ENCODE data around the gene ZSCAN12.

DNA sequence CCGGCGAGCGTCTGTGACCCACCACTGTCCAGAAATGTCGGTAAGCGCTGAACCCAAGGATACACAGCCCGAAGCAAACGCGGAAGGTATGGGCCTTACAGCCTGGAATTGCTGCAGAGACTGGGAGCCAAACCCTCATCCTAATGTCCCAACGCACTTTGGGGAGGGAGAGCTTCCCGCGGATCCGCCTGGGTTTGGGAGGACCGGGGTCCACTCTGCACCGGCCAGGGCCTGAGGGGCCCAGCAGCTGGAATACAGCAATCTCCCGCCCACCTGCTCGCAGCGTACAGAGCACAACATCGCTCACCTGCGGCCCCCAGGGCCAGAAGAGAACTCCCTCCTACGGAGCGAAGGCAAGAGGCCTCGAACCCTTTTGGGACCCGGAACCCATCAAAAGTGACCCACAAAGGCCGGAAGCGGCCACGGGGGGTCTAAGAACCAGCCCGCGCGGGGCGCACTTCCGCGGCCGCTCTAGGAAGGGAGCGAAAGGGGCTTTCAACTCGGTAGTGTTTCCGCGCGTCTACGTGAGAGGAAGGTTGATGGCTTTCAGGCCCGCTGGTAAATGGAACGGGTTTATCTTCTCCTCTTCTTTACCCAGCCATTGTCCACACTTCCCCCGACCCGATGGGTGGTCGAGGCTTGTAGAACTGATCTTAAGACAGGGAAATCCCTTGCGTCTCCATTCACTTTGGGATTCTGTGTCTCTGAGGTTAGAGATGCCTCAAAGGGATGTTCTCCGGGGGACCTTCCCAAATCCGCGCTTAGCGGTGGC is at the start of gene ZSCAN12:
- TF ChIP-seq, protein P1, sequence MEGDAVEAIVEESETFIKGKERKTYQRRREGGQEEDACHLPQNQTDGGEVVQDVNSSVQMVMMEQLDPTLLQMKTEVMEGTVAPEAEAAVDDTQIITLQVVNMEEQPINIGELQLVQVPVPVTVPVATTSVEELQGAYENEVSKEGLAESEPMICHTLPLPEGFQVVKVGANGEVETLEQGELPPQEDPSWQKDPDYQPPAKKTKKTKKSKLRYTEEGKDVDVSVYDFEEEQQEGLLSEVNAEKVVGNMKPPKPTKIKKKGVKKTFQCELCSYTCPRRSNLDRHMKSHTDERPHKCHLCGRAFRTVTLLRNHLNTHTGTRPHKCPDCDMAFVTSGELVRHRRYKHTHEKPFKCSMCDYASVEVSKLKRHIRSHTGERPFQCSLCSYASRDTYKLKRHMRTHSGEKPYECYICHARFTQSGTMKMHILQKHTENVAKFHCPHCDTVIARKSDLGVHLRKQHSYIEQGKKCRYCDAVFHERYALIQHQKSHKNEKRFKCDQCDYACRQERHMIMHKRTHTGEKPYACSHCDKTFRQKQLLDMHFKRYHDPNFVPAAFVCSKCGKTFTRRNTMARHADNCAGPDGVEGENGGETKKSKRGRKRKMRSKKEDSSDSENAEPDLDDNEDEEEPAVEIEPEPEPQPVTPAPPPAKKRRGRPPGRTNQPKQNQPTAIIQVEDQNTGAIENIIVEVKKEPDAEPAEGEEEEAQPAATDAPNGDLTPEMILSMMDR (IDR thresholded peaks at IDR 0.05) = peak in 5 of 7 experiments; percentile 37 to 66 (median 64)
- TF ChIP-seq POLR2A (IDR thresholded peaks at IDR 0.05) = peak in 2 of 3 donors; percentile 28 to 49

Measured in body of pancreas (tissue), 4 donors.